ENCODE data around the gene CACUL1. TPM values are rescaled to one million over a fixed set of nuclear protein-coding genes. Genes with fewer than 3 reads are reported as not detected.
"Not testable (repeated sequence)": the region's sequence is repeated elsewhere in the genome, so short reads cannot be mapped to it uniquely, and the experiment has no call there.

The CACUL1 gene
- polyA plus RNA-seq, 3 donors from 2014 or later = 23.8 to 41.4 (median 25.8) TPM

- H3K9me3 Mint-ChIP-seq = no peaks in the 10 kb centered on the region
- peak overlapping the region in 1 of 6 donors; percentile 58 for H3K27ac Mint-ChIP-seq
- peaks cover 7 to 14% of the 10 kb centered on the region in 2 donors for H3K4me1 Mint-ChIP-seq
- peaks cover 0 to 5% (median 0%) of the 10 kb centered on the region in 3 donors for H3K27me3 Mint-ChIP-seq (ENCODE audit: low read depth in 3 of 3)
- no peak overlapping the region for H3K4me3 Mint-ChIP-seq
- no peak for DNase-seq
- H3K36me3 Mint-ChIP-seq = peaks cover 0 to 11% (median 3%) of the 10 kb centered on the region in 3 donors
These were observed 81.7 kb downstream of the CACUL1 start for GRCh38 chr10:118672766-118673715.

GRCh38 chr10:118672153-118672552 is 82.6 kb downstream of the CACUL1 start:
- Mint-ChIP-seq H3K4me1 (peaks cover 7 to 14% of the 10 kb centered on the region in 2 donors), H3K27ac (no peak overlapping the region), H3K4me3 (no peak overlapping the region), H3K27me3 (ENCODE audit: low read depth in 3 of 3) (peaks cover 0 to 5% (median 0%) of the 10 kb centered on the region in 3 donors), H3K9me3 (no peaks in the 10 kb centered on the region), H3K36me3 (peaks cover 0 to 11% (median 3%) of the 10 kb centered on the region in 3 donors)
- no peak for DNase-seq

GRCh38 chr10:118671221-118671620 is 83.5 kb downstream of the CACUL1 start:
- Mint-ChIP-seq H3K36me3 (peaks cover 0 to 11% (median 3%) of the 10 kb centered on the region in 3 donors), H3K4me1 (peaks cover 7 to 14% of the 10 kb centered on the region in 2 donors)
- H3K9me3 Mint-ChIP-seq; H3K27me3 Mint-ChIP-seq (ENCODE audit: low read depth in 3 of 3); DNase-seq; H3K27ac Mint-ChIP-seq; H3K4me3 Mint-ChIP-seq: not testable (repeated sequence)

- no peaks in the 10 kb centered on the region for H3K9me3 Mint-ChIP-seq
- H3K4me3 Mint-ChIP-seq = no peak overlapping the region
- peaks cover 7 to 14% of the 10 kb centered on the region in 2 donors for H3K4me1 Mint-ChIP-seq
- H3K27me3 Mint-ChIP-seq (ENCODE audit: low read depth in 3 of 3) = peaks cover 0 to 5% (median 0%) of the 10 kb centered on the region in 3 donors
- peaks cover 0 to 11% (median 3%) of the 10 kb centered on the region in 3 donors for H3K36me3 Mint-ChIP-seq
- H3K27ac Mint-ChIP-seq = no peak overlapping the region
- DNase-seq = no peak
These were observed 84.2 kb downstream of the CACUL1 start for GRCh38 chr10:118670472-118671124.

DNA sequence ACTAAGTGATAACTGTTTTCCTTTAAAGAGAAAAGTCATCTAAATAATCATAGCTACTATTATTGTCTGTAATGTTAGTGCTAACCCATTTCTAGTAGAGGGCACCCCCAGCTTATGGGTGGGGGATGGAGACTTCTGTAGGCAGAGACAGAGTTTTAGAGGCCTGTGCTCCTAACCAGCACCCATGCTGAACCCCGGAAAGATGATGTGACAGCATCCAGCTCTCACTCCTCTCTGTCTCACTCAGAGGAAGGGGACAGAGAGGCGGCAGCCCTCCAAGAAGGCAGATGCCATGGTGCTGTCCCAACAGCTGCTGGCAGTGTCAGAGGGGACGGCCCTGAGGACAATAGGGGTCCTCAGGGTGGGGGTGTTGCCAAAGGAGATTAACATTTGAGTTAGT is 84.9 kb downstream of the CACUL1 start:
- H3K4me1 Mint-ChIP-seq = peaks cover 7 to 14% of the 10 kb centered on the region in 2 donors
- no peaks in the 10 kb centered on the region for H3K9me3 Mint-ChIP-seq
- peaks cover 0 to 11% (median 3%) of the 10 kb centered on the region in 3 donors for H3K36me3 Mint-ChIP-seq
- H3K4me3 Mint-ChIP-seq = no peak overlapping the region
- DNase-seq = no peak
- peak overlapping the region in 1 of 6 donors; percentile 71 for H3K27ac Mint-ChIP-seq
- peaks cover 0 to 9% (median 0%) of the 10 kb centered on the region in 3 donors for H3K27me3 Mint-ChIP-seq (ENCODE audit: low read depth in 3 of 3)

DNA sequence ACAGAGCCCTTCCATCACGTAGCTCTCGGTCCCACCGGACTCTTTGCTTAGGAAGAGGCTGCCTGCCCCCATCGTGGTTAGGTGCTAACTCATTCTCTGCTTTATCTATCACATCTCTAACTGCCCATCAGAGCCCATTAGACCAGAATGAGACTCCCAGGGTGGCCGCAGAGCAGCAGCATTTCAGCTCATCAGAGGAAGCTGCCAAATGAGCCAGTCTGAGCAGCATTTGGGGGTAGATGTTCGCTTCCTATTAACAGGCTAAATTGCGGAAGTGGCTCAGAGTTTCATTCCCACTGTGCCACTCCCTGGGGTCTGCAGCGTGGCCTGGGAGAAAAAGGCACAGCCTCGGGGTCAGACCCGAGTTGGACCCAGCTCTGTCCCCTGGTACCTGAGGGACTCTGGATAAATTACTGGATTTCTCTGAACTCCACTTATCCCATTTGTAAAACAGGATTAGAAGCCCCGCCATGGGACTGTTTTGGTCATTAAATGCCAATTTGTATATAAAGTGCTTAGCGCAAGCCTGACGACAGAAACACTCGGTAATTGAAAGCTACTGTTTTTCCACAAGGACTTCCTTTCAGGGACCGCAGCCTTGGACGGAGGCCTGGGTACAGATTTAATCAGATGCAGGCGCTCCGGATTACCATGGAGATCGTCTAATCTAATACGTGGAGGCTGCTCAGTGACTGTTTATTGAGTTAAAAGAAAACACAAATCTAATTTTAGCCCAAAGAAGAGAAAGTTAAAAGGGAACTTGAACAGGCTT is 85.6 kb downstream of the CACUL1 start:
- H3K4me1 Mint-ChIP-seq = peaks cover 7 to 14% of the 10 kb centered on the region in 2 donors
- no peak for DNase-seq
- H3K9me3 Mint-ChIP-seq = no peaks in the 10 kb centered on the region
- H3K27ac Mint-ChIP-seq = peak overlapping the region in 1 of 6 donors; percentile 71
- peaks cover 0 to 11% (median 3%) of the 10 kb centered on the region in 3 donors for H3K36me3 Mint-ChIP-seq
- H3K4me3 Mint-ChIP-seq = peak overlapping the region in 2 of 5 donors; percentile 33 to 48
- H3K27me3 Mint-ChIP-seq (ENCODE audit: low read depth in 3 of 3) = peaks cover 0 to 14% (median 2%) of the 10 kb centered on the region in 3 donors

DNA sequence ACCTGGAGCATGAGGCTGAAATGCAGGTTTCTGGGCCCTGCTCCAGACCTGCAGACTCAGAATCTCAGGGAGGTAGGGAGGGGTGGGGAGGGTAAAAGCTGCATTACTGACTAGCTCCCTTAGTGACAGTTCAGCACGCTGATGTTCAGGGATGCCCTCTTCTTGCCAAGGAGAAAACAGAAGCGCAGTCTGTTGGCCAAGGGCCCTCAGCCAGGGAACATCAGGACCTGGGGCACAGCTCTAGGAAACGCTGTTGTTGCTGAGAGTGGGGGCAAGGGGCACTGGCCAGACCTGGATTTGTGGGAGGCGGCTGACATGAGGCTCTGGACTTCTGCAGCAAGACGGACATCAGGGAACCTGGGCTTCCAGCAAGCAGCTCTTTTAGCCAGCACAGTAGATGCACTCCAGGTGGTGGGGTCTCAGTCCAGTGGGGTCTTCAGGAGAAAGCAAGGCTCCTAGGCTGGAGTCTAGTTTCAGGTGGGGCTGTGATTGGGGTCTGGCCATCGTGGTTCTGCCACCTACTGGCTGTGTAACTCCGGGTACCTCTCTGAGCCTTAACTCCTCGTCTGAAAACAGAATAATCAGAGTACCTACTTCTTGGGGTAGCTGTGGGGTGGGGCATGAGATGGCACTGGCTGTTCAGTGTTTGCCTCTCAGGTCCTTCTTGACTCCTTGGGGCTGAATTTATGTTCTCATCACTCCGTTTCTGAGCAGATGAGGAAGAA is 86.4 kb downstream of the CACUL1 start:
- Mint-ChIP-seq H3K27ac (peak overlapping the region in 2 of 6 donors; percentile 38 to 71), H3K9me3 (no peaks in the 10 kb centered on the region), H3K4me3 (peak overlapping the region in 2 of 5 donors; percentile 33 to 48), H3K4me1 (peaks cover 7 to 14% of the 10 kb centered on the region in 2 donors), H3K36me3 (peaks cover 0 to 4% (median under 1%) of the 10 kb centered on the region in 3 donors), H3K27me3 (ENCODE audit: low read depth in 3 of 3) (peaks cover 0 to 20% (median 2%) of the 10 kb centered on the region in 3 donors)
- no peak for DNase-seq

DNA sequence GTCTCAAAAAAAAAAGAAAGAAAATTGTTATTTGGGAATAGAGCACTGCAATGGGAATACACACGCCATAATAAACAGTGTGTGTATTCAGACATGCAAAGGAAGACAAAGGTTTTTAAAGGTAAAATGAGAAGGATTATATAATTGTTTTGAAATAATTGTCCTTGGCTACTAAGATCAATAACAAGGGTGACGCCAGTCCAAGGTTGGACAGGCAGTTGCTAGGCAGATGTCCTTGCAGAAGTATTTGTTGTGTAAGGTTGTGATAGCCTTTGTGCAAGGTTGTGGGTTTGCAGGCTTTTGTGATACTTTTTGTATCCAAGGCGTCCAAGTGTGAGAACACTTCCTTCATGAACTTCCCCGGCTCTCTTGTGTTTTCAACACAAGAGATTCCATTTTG is 87.0 kb downstream of the CACUL1 start:
- DNase-seq = no peak
- peaks cover 0 to 24% (median 2%) of the 10 kb centered on the region in 3 donors for H3K27me3 Mint-ChIP-seq (ENCODE audit: low read depth in 3 of 3)
- peaks cover 7 to 14% of the 10 kb centered on the region in 2 donors for H3K4me1 Mint-ChIP-seq
- peaks cover 0 to 5% (median 0%) of the 10 kb centered on the region in 3 donors for H3K36me3 Mint-ChIP-seq
- H3K4me3 Mint-ChIP-seq = no peak overlapping the region
- no peaks in the 10 kb centered on the region for H3K9me3 Mint-ChIP-seq
- no peak overlapping the region for H3K27ac Mint-ChIP-seq

GRCh38 chr10:118666350-118666749 is 88.4 kb downstream of the CACUL1 start:
- H3K4me1 Mint-ChIP-seq = peaks cover 7 to 14% of the 10 kb centered on the region in 2 donors
- H3K27me3 Mint-ChIP-seq (ENCODE audit: low read depth in 3 of 3) = peaks cover 0 to 31% (median 4%) of the 10 kb centered on the region in 3 donors
- no peak overlapping the region for H3K27ac Mint-ChIP-seq
- DNase-seq = no peak
- H3K4me3 Mint-ChIP-seq = no peak overlapping the region
- peaks cover 0 to 11% (median 4%) of the 10 kb centered on the region in 6 donors for H3K9me3 Mint-ChIP-seq
- peaks cover 3 to 5% (median 4%) of the 10 kb centered on the region in 3 donors for H3K36me3 Mint-ChIP-seq

DNA sequence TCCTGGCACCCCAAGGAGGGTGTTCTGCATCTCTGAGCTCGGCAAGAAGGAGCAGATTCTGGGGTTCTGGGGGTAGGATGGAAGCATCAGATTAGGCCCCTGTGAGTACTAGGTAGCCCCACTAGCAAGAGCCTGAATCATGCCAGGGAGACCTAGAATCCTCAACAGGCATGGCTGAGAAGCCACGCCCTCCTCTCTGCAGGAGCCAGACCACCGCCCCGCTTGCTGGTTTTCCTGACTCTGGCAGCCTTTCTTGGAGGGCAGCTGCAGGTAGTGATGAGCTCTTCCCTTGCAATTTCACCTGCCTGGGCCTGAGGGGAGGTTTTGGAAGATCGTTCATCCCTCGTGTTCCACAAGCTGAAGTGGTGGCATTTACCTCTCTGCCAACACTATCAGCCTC is 90.4 kb downstream of the CACUL1 start:
- peaks cover 0 to 35% (median 12%) of the 10 kb centered on the region in 3 donors for H3K27me3 Mint-ChIP-seq (ENCODE audit: low read depth in 3 of 3)
- peaks cover 4 to 8% (median 5%) of the 10 kb centered on the region in 3 donors for H3K36me3 Mint-ChIP-seq
- H3K27ac Mint-ChIP-seq = no peak overlapping the region
- no peak overlapping the region for H3K4me3 Mint-ChIP-seq
- H3K9me3 Mint-ChIP-seq = peaks cover 0 to 28% (median 5%) of the 10 kb centered on the region in 6 donors
- no peak for DNase-seq
- H3K4me1 Mint-ChIP-seq = peaks cover 6 to 15% of the 10 kb centered on the region in 2 donors

DNA sequence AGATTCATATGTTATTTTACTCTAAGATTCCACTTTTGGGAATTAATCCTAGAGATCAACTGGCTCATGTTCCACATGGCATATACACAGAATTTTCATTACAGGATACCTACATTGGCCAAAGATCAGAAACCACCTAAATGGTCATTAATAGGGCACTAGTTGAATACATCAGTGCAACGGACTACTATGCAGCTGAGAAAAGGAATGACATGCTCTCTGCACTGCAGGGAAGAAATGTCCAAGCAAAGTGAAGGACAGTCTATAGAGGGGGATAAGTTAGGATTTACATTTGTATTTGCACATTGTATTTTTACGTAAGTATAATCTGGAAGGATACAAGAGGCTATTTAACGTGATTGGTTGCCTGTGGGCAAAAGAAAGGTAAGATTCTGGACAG is 91.6 kb downstream of the CACUL1 start:
- no peak overlapping the region for H3K27ac Mint-ChIP-seq
- H3K4me3 Mint-ChIP-seq = no peak overlapping the region
- no peak for DNase-seq
- H3K4me1 Mint-ChIP-seq = peaks cover 3 to 14% of the 10 kb centered on the region in 2 donors
- H3K36me3 Mint-ChIP-seq = peaks cover 4 to 10% (median 5%) of the 10 kb centered on the region in 3 donors
- peaks cover 0 to 31% (median 5%) of the 10 kb centered on the region in 6 donors for H3K9me3 Mint-ChIP-seq
- H3K27me3 Mint-ChIP-seq (ENCODE audit: low read depth in 3 of 3) = peaks cover 0 to 38% (median 14%) of the 10 kb centered on the region in 3 donors

DNA sequence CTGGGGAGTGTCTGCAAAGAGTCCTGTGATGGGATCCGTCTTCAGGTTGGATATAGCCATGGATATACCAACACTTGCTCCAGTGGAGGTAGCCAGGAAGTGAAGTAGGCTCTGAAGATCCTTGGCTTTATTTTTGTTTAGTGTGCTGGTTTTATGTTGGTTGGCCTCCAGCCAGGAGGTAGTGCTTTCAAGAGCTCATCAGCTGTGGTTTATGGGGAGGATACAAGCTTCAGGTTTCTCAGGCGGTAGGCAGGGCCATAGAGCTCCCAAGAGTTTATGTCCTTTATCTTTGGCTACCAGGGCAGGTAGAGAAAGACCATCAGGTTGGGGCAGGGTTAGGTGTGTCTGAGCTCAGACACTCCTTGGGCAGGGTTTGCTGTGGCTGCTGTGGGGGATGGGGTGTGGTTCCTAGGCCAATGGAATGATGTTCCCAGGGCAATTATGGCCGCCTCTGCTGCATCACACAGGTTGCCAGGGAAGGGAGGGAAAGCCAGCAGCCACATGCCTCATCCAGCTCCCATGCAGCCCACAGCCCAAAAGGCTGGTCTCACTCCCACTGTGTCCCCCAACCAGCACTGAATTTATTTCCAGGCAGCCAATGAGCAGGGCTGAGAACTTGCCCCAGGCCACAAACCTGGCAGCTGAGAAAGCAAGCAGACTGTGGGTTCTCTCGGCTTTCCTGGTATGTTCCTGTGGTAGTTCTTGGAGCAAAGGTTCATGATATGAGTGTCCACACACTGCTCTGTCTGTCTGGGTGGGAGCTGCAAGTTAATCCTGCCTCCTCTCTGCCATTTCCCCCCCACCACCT is 92.3 kb downstream of the CACUL1 start:
- H3K36me3 Mint-ChIP-seq = peaks cover 4 to 10% (median 5%) of the 10 kb centered on the region in 3 donors
- peaks cover 7 to 18% of the 10 kb centered on the region in 2 donors for H3K4me1 Mint-ChIP-seq
- H3K27me3 Mint-ChIP-seq (ENCODE audit: low read depth in 3 of 3) = peaks cover 0 to 40% (median 14%) of the 10 kb centered on the region in 3 donors
- no peak overlapping the region for H3K4me3 Mint-ChIP-seq
- peaks cover 0 to 36% (median 5%) of the 10 kb centered on the region in 6 donors for H3K9me3 Mint-ChIP-seq
- no peak for DNase-seq
- H3K27ac Mint-ChIP-seq = no peak overlapping the region

All from immature natural killer cell (primary cell).